AG09319 (cell line): ENCODE results near the gene ANK2.

Experiments
- DNase-seq: peaks from one replicate; pipeline ENCODE4 v3.0.0-alpha.2; 2010; ENCODE audit warnings: low read depth; ENCODE audit errors: extremely low read depth
- TF ChIP-seq, protein P1 (sequence below): IDR thresholded peaks from 2 replicates; pipeline ENCODE4 v1.5.1; 2011; ENCODE audit warnings: low read depth, mild to moderate bottlenecking, inconsistent platforms, low read length, moderate library complexity

Gene ANK2

DNA sequence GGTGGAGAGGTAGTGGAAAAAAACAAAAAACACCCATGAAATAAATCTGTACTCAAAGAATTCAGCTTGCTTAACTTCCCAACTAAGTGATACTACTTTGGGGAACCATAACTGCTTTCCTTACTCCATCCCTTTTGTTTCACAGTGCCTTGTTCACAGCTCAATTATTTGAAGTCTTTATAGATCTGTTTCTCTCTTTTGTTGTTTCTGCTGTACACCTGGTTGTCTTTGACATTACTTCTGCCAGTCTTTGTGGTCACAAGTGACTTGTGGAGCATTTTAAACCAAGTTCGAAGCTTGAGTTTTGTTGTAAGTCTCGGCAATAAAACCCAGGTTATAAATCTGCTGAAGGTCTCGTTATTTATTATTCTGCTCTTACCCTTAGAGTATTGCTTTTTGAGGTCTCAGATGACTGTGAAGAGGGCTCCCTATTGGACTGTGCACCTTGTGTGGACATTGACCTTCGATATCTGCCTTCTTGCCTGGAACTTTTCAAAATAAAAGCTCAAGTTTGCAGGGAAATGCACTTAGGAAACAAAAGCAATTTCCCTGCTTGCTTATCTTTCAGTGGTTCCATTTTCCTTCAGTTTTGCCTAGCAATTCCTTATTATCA, 59.8 kb downstream of the ANK2 start:
- TF ChIP-seq, protein P1, sequence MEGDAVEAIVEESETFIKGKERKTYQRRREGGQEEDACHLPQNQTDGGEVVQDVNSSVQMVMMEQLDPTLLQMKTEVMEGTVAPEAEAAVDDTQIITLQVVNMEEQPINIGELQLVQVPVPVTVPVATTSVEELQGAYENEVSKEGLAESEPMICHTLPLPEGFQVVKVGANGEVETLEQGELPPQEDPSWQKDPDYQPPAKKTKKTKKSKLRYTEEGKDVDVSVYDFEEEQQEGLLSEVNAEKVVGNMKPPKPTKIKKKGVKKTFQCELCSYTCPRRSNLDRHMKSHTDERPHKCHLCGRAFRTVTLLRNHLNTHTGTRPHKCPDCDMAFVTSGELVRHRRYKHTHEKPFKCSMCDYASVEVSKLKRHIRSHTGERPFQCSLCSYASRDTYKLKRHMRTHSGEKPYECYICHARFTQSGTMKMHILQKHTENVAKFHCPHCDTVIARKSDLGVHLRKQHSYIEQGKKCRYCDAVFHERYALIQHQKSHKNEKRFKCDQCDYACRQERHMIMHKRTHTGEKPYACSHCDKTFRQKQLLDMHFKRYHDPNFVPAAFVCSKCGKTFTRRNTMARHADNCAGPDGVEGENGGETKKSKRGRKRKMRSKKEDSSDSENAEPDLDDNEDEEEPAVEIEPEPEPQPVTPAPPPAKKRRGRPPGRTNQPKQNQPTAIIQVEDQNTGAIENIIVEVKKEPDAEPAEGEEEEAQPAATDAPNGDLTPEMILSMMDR = no peak
- no peak for DNase-seq

DNA sequence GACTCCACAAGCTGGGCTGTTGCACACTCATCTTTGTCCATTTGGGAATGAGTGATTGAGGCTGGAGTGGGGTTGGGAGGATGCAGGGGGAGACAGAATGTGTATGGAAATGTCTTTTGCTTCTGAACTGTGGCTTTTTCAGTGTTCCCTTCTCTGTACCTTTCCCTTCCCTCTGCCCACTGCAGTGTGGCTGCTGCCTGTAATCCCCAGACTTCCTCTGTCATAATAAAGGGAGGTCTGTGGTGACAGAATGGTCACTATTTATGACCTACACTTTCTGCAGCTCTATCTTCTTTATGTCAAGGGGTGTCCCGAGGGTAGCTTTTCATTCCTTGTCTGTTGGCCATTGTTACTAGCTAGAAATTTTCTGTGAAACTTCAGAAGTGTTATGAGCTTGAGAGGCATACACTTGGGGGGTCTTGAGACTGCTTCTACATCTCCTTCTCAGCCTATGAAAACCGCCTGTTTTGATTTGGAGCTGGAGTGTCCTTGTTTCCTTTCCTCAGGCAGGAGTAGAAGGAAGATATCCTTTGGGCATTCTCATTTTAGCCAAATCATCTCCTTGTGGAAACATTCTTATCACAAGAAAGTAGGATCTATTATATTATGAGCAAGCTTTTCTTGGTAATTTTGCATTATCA, 63.0 kb downstream of the ANK2 start:
- DNase-seq = no peak
- TF ChIP-seq, protein P1 = no peak

DNA sequence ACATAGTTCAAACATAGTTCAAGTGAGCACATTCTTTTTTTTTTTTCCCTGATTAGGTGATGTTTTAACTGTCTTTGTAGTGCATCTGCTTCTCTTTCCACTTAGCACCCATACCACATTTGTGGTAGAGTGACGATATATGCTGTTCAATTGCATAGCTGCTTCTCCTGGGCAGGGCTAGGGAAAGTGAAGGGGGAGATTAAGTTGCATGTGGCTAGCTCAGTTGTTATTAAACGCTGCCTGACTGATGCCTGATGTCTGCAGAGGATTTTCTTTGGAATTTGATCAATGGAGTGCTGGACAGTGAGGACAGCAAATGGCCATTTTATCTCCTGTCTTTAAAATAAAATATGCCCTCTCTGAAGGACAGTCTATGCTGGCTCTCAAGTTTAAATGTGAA, 63.7 kb downstream of the ANK2 start:
- TF ChIP-seq, protein P1 = no peak
- DNase-seq = no peak

DNA sequence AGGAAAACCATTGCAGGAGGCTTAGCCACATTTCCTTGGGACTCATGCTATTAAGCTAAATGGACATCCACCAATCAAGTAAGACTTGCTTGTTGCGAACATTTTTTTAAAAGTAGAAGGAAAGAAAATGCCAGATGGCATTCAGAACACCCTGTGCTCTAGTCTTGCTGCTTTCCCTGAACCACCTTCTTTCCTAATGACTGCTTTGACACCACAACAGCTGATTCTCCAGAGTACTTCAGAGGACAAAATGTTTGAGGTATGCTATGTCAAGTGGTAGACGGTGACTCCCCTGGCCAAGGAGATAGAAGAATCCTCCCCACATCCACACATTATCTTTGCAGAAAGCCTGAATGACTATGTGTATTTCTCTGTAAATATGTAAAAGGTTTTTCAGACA, 65.4 kb downstream of the ANK2 start:
- TF ChIP-seq, protein P1 = no peak
- DNase-seq = no peak

DNA sequence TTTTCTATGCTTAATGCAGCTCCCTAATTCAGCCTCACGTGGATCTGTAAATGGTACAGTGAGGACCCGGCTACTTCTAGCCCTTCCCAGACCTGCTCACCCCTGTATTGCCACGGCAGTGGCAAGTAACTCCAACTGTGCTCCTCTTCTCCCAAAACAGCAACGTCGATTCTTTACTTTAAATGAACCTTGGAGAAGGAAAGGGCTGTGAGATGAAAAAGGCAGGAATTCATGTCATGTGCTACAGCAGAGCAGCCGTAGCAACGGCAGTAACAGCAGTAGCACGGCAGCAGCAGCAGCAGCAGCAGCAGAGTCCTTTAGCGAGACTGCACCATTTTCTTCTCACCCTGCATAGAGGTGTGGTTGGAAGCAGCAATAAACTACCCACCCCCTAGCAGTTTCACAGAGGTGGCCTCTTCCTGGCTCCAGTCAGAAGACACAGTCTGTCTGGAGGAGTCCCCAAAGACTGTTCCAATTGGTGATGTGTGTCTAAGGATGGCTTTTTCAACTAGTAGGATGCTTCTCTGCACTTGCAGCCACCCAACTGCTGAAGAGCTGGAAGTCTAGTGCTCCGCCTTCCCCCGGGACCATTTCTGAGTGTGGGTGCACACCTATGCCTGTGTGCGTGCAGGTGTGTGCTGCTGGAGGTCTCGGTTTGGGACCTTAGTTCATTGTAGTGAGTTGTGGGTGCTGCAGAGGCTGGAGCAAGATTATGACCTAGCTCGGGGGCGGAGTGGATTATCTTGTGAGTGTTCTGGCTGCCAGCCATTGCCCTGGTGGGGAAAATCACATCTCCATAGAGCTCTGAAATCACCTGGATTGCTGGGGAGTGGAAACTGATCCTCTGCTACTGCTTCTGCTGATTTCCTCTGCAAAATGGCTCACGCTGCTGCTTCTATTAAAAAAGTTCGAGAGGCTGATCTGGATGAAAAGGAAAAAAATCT, 67.2 kb downstream of the ANK2 start:
- TF ChIP-seq, protein P1 = no peak
- no peak for DNase-seq

DNA sequence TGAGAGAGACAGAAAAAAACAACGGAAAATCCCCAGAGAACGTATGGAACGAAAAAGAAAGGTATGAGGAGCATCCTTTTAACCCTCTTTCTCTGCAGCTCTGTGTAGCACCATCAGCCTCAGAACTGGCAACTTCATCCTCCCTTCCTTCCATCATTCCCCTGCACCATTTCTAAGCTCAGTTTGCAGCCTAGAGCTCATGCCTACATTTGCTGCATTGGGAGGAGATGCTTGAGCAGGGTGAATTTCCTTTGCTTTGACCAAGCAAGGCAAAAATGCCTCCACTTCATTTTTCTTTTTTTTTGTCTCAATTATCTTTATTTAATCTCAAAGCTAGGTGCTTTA, 67.9 kb downstream of the ANK2 start:
- no peak for DNase-seq
- TF ChIP-seq, protein P1 = no peak

DNA sequence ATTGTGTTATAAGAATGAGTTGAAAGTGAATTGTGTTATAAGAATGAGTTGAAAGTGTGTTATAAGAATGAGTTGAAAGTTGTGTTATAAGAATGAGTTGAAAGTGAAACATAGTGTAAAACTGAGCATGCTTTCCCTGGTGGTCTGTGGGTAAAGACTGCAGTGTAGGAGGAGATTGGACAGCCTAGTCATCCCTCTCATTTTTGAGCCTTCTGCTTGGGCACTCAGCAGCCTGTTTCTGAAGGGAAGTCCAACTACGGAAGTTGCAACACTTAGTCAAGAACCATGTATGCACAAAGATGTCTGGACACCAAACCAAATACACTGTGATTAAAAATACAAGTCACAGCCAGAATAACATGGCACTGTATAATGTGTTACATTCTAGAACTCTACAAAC, 72.6 kb downstream of the ANK2 start:
- TF ChIP-seq, protein P1 = no peak
- DNase-seq = no peak
